Hepatic stellate cell (primary cell): Measurements from ENCODE around the gene TEX10.
"Not testable (repeated sequence)": the region's sequence is repeated elsewhere in the genome, so short reads cannot be mapped to it uniquely, and the experiment has no call there.

ENCODE experiments used
- DNase-seq: peaks from one replicate; pipeline ENCODE4 v3.0.0; 2011; ENCODE audit warnings: low spot score

TEX10 gene

DNA sequence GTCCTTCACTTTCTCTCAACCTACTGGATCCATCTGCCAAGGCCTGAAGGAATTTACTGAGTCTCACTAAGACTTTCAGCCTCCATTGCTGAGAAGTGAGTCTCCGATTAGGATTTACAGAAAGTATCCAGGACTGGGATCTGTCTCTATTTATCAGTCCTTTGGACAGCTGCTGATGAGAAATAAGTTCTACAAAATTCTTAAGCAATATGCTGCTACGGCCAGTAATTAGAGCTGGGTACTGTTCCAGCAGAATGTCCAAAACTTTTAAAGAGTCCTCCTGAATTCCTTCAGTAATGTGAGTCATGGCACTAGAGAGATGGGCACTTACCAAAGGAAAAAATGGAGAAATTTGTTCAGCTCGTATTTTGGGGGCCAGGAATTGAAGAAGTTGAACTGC lies 5.9 kb downstream of the TEX10 start:
- no peak for DNase-seq

DNA sequence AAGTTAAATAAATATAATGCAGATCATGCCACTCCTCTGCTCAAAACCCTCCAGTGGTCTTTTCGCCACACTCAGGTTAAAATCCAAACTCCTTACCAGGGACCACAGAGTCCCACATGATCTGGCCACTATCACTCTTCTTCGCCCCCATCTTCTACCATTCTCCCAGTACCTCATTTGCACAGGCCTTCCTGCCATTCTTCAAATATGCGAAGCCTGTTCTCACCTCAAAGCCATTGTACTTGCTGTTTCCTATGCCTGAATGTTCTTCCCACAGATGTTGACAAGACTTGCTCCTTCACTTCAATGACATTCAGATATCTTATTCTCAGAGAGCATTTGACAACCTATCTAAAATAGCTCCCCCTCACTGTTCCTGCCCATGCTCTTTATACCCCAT lies 10.9 kb downstream of the TEX10 start:
- no peak for DNase-seq

DNA sequence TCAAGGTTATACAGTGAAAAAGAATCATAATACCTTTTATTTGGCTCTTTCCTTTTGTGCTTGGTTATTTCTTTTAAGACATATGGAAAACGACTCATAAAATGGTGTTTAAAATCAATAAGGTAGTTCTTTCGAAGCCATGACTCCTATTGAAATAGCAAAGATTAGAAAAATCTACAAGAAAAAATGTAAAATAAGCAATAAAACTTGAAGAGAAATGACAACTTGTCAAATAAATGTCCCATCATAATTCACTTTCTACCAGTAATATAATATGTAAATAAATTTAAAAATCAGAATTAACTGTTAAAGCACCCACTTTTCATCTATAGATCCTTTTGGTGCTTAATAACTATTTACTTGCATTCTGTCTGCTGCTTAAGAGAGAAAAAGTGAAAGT lies 12.5 kb downstream of the TEX10 start:
- DNase-seq: no peak

DNA sequence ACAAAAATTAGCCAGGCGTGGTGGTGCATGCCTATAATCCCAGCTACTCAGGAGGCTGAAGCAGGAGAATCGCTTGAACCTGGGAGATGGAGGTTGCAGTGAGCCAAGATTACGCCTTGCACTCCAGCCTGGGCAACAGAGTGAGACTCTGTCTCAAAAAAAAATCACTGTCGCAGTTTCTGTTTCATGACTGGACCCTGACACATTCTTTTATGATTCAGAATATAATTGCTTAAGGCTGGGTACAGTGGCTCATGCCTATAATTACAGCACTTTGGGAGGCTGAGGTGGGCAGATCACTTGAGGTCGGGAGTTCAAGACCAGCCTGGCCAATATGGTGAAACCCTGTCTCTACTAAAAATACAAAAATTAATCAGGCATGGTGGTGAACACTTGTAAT lies 14.0 kb downstream of the TEX10 start:
- not testable (repeated sequence) for DNase-seq

DNA sequence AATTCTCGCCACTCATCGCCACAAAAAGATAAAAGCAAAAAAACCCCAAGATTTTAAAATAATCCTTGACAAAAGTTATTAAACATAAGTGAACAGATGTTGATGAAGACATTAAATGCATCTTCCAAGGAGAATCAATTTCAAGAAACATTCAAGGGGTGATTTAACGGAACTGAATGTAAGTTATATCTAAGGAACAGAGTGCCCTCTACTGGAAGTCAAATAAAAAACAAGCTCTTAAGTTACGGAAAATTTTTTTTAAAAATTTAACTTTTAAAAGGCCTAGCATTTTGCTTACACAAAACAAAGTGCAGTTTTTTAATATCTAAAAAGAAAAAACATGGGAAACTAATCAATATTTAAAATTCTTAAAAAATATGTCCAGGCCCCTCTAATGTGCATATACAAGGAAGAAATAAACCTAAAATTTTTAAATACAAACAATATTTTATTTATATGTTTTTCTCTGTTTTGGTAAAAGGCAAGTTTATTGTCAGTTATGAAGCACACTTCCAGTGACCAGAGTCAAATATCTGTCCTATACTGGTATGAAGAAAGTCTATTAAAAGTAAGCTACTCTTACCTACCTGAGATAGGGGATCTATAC lies 28.0 kb downstream of the TEX10 start:
- DNase-seq: peak; percentile 21

DNA sequence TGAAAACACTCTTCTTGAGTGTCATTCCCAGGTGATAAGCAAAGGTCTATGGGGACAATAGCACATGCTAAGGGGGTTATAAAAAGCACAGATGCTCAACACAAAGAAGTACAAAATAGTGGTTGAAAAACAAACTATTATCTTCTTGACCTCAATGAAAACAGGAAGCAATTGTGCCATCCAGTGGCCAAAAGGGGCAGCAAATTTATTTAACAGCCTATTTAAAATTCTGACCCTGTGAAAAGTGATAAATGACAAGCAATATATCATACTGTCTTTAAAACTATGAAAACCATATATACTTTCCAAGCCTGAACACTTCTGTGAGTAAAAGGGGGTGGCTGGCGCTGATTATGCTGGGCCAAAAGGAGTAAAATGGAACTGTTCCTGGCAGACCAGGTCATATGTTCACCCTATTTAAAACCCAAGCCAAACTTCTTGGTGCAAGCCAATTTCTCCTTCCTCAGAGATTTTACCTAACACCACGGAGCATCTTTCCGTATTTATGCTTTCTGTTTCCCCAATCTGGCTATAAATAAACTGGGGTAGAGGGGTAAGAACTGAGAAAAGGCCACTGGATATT lies 29.7 kb downstream of the TEX10 start:
- no peak for DNase-seq

DNA sequence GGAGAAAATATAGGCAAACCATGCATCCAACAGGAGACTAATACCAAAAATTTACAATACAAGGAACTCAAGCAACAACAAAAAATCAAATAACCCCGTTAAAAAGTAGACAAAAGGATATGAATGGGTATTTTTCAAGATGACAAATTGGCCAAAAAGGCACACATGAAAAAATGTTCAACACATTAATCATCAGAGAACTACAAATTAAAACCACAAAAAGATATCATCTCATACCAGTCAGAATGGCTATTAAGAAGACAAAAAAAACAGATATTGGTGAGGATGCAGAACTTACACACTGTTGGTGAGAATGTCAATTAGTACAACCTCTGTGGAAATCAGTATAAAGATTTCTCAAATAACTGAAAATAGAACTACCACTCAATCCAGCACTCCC lies 35.0 kb downstream of the TEX10 start:
- DNase-seq: no peak

DNA sequence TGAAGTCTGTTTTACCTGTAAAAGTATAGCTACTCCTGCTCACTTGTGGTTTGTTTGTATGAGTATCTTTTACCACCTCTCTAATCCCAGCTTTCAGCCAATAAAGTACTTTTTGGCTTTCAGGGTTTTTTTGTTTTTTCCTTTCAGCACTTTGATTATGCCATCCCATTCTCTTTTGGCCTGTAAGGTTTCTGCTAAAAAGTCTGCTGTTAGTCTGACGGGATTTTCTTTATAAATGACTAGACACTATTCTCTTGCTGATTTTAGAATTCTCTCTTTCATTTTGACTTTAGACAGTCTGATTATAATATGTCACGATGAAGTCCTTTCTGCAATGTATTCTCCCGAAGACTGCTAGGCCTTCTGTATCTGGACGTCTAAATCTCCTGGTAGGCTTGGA lies 37.2 kb downstream of the TEX10 start:
- DNase-seq: no peak

DNA sequence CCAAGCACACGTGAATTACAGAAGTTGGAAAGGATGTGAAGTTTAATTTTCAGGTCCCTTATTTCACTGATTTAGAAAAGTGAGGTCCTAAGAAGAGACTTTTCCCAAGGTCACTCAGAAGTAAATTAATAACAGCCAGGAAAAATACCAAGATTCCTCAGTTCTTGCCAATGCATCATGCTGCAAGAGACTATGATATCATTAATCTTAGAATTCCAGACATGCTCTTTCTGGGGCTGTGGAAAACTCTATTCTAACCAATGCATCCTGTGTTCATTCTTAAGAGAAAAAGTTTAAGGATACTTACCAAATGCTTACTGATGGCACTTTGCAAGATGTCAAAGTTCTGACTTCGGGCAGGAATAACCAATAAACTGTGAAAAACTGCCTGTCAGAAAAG lies 42.8 kb downstream of the TEX10 start:
- no peak for DNase-seq

DNA sequence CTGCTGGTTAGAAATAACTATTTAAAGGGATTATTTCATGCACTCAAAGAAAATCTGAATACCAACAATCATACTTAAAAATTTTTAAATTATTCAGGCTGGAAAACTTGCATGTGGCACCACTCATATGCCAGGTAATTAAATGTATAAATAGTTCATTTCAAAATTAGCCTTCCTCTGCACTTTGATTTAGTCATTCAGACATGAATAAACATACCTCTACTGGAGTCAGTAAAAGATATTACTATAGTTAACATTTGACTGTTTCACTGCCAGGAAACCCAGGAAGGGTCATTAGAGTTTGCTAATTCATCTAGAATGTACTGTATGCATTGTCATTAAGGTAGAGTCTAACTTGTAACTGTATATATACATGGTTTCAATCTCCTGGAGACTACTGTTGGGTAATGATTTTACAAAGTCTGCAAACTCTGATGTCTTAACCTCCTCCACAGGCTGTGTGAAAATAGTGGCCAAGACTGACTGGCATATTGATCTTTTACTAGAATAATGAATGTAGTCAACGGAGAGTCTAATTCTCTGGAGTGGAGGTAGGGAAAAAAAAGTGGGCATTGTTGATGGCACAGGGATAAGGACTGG lies 43.7 kb downstream of the TEX10 start:
- DNase-seq: no peak

DNA sequence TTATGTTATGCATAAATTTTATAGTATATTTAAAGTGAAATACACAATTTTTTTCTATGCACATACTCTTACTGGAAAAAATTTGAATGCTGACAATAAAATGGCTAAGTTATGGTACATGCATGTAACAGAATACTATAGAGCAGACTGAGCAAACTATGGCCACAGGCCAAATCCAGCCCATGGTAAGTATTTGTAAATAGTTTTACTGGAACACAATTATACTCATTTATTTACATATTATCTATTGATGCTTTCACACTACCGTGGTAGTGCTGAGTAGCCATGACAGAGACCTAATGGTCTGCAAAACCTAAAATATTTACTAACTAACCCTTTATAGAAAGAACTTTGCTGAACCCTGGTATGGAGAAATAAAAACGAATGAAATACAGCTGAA lies 45.7 kb downstream of the TEX10 start:
- DNase-seq: no peak

DNA sequence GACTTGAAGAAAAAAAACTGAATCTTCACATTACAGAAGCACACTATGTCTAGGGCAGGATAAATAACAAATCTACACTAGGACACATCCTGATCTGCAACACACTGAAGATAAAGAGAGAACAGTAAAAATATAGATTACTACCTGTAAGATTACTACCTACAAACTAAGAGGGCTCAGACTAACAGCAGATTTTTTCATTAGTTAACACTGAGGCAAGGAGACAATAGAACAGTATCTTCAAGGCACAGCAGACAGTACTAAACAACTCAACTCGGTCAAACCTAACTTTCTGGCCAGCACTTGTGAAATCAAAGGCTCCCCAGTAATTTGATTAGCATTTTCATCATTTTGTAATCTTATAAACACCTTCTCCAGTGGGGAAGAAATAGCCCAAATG lies 46.5 kb downstream of the TEX10 start:
- no peak for DNase-seq

DNA sequence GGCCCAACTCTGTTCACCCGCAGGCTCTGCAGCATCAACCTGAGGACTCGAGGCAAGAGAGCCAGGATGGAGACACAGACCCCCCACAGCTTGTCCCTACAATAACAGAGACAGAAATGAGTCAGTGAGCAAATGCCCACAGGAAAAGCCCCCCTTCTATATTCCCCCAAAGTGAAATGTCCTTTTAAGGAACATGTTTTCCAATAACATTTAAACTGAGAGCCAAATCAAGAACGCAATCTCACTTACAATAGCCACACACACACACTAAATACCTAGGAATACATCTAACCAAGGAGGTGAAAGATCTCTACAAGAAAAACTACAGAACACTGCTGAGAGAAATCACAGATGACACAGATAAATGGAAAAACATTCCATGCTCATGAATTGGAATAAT lies 49.0 kb downstream of the TEX10 start:
- no peak for DNase-seq

DNA sequence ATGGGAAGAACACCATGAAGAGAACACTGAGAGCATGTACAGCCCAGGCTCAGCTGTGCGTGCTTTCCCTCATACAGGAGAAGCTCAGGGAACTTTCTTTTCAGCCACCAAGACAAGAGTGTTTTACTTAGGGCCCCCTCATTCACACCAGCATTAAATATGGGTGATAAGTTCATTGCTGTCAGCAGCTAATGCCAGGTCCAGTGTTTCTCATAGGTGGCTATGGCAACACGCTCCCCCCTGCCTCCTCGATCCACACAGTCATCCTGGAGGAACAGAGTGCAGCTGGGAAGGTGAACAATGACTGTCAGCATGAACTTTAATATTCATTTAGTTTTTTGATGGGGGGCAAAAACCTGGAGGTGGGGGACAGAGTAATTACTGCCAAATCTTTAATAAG lies 54.4 kb downstream of the TEX10 start:
- DNase-seq: no peak

DNA sequence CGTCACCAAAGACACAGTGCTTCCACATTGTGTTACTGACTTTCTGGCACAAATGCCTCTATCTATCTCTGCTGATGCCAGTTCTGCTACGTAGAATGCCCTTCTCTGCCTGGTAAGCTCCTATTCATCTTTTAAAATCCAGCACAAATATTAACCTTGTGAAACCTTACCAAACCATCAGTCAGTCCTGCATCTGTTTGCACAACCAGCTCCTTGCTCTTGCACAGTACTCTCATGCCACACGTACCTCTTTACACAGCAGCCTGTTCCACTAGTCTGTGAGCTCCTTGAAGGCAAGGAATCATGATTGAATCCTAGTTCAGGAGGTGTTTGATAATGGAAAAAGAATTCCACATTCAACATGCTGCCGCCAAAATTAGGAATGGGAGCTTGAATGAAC lies 56.3 kb downstream of the TEX10 start:
- no peak for DNase-seq

DNA sequence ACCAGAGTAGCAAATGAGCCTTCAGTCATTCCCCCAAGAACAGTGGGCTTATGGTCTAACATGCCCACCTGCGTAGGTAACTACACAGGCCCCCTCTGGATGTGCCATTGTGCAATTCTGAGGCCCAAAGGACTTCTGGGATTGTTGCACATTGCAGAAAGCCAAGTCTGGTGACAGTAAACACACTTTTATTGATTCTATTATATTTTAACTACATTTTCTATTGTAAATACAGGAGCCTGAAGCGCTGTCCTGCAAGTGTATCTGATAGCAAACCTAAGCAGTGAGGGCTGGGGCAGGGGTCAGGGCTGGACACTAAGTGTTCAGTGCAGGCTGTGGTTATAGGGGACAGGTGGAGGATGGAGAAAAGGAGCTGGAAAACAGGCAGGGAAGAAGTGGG lies 57.5 kb downstream of the TEX10 start:
- no peak for DNase-seq

DNA sequence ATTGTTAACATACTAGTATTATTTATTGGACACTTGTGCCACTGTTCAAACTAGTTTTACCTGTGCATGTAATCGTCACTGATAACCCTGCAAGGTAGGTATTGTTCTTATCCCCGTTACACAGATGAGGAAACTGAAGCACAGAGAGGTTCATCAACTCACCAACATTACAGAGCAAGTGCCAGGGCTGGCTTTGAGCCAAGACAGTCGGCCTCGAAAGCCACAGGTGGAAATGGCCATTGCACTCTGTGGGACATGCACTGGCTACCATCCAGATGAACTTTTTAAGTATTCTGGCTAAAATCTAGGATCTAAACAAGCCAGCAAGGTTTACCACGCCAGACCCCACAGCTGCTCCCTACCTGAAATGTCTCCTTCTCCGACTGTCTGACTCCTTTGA lies 57.9 kb downstream of the TEX10 start:
- no peak for DNase-seq

DNA sequence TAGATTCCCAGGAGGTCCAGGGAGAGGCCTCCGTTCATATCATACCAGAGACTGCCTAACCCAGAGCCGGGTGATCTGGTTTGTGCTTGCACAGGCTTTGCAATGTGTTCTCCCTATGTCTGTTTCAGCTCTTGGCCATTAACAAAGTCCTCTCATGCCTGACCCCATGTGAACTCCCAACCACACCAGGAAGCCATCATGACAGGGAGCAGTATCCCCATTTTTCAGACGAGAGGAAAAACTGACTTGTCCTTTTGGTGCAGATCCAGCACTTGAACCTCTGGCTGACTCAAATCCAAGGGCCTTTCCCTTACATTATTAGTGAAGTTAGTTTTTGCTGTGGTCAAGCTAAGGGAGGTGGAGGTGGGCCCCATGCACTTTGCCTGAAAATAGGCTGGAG lies 58.4 kb downstream of the TEX10 start:
- DNase-seq: no peak

DNA sequence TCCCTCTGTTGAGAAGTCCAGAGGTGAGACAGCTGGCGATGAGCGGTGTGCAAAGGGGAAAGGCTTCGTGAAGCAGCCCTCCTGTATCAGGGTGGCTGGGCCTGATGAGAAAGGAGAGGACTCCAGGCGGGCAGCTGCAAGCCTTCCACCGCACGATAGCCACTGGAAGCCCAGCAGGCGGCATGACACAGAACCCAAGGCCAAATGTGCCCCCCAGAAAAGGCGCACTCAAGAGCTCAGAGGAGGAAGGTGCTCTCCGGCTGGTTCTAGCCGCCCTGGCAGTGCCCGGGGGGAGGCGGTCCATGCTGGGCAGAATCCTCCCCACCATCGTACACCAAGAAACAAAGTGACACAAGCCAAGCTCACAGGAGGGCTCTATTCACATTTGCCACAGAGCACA lies 60.3 kb downstream of the TEX10 start:
- no peak for DNase-seq

DNA sequence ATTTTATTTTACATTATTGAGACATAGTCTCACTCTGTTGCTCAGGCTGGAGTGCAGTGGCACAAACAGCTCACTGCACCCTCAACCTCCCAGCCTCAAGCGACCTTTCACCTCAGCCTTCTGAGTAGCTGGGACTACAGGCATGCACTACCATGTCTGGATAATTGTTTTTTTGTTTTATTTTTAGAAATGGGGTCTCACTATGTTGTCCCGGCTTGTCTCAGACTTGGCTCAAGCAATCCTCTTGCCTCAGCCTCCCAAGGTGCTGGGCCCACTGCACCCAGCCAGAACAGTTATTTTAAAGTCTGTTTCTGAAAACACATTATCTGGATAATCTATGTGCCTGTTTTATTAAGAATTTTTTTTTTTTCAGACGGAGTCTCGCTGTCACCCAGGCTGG lies 62.0 kb downstream of the TEX10 start:
- no peak for DNase-seq

DNA sequence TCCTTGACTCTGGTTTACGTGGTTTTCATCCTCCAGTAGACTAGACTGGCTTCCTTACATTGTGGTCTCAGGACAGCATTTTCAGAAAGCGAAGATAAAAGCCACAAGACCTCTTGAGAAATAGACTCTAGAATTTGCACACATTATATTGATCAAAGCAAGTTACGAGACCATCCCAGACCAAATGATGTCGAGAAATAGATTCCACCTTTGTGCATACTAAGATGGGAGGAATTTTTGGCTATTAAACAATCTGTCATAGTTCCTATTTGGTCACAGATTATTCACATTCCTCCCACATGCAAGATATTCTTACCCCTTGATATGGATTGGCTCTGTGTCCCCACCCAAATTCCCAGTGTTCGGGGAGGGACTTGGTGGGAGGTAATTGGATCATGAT lies 65.6 kb downstream of the TEX10 start:
- no peak for DNase-seq

DNA sequence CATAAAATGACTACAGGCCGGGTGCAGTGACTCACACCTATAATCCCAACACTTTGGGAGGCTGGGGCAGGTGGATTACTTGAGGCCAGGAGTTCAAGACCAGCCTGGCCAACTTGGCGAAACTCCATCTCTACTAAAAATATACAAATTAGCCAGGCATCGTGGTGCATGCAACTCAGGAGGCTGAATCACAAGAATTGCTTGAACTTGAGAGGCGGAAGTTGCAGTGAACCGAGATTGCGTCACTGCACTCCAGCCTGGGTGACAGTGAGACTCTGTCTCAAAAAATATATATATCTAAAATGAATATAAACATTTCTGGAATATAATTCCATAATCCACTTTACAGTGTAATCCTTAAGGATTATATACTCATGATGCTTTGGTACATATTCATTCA lies 66.5 kb downstream of the TEX10 start:
- DNase-seq: no peak

DNA sequence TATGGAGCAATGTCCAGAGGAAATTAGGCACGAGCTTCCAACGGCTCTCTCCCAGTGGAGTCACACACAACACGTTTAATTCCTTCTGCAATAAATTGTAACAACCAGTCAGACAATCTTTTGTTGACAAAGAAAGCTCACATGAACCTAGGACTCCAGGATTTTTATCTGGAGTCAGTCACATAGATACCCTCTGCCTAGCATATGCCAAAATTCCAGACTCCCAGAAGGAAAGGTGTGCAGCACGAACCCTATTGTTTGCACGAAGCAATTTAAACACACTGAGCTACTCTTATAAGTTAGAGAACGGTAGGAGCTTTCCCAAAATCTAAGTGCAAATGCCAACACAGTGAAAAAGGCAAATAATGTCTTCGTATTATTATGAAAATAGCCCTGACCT lies 67.1 kb downstream of the TEX10 start:
- no peak for DNase-seq

DNA sequence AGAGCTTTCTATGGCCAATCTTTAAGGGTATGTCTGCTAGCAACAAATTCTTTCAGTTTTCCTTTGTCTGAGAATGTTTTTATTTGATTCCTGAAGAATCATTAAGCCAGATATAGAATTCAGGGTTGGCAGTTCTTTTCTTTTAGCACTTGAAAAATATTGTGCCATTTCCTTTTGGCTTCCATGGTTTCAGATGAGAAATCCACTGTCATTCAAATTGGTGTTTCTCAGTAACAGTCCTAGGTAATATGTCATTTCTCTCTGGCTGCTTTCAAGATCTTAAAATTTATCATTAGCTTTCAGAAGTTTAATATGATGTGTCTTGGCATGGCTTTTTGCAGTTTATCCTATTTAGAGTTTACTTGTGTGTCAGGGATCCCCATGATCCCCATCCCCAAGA lies 67.7 kb downstream of the TEX10 start:
- no peak for DNase-seq
